Vagina (tissue), 2 donors: Measurements from ENCODE around the gene AKAP8L.

Experiments used
- POLR2A ChIP-seq, 2 donors: fragments of 450-650 bp; IDR thresholded peaks; one replicate each; pipeline ENCODE4 v1.6.1; 2017; ENCODE audit warnings: antibody characterized with exemption in 2 of 2, mild to moderate bottlenecking in 2 of 2, moderate library complexity in 2 of 2
- POLR2AphosphoS5 ChIP-seq, 2 donors: sonication (generic); formaldehyde crosslinking; IDR thresholded peaks; one replicate each; pipeline ENCODE4 v1.9.0; 2017; ENCODE audit warnings: antibody characterized with exemption in 2 of 2, mild to moderate bottlenecking in 2 of 2, low read depth in 1 of 2; ENCODE audit not compliant: insufficient read depth in 1 of 2
- TF ChIP-seq, protein P1 (sequence below), 3 experiments: fragments of 450-650 bp in 2 of 3; fragments of 200-600 bp in 1 of 3; sonication (generic) in 1 of 3; IDR thresholded peaks; one replicate each; pipeline ENCODE4 v1.5.1; 2017 to 2019; ENCODE audit warnings: antibody characterized with exemption in 3 of 3, mild to moderate bottlenecking in 2 of 3, moderate library complexity in 2 of 3

DNA sequence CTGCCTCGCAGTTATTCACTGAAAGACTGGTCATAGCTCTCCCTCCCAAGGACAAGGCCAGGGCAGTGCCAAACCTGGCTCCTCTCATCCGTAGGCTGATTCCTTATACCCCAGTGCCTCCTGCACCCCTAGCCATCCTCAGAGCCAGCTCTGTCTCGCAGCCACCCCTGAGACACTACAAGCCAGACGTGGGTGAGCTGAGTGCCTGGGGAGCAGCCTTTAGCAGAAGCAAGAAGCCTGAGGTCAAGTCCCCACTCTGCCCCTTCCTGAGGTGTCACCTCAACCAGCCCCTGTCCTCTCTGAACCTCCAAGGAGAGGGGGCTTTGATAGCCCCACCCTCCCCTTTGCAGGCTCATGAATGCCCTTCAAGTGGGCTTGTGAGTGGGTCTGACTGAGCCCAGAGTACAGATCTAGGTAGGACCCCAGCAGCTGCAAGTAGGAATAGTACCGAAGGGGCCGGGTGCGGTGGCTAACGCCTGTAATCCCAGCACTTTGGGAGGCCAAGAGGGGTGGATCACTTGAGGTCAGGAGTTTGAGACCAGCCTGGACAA, 14.8 kb upstream of the AKAP8L start:
- TF ChIP-seq, protein P1, sequence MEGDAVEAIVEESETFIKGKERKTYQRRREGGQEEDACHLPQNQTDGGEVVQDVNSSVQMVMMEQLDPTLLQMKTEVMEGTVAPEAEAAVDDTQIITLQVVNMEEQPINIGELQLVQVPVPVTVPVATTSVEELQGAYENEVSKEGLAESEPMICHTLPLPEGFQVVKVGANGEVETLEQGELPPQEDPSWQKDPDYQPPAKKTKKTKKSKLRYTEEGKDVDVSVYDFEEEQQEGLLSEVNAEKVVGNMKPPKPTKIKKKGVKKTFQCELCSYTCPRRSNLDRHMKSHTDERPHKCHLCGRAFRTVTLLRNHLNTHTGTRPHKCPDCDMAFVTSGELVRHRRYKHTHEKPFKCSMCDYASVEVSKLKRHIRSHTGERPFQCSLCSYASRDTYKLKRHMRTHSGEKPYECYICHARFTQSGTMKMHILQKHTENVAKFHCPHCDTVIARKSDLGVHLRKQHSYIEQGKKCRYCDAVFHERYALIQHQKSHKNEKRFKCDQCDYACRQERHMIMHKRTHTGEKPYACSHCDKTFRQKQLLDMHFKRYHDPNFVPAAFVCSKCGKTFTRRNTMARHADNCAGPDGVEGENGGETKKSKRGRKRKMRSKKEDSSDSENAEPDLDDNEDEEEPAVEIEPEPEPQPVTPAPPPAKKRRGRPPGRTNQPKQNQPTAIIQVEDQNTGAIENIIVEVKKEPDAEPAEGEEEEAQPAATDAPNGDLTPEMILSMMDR (IDR thresholded peaks at IDR 0.05) = no peak
- no peak for TF ChIP-seq POLR2A (IDR thresholded peaks at IDR 0.05)
- no peak for TF ChIP-seq POLR2AphosphoS5 (IDR thresholded peaks at IDR 0.05; ENCODE audit: insufficient read depth in 1 of 2, low read depth in 1 of 2)
